ENCODE measurements around the gene PRG3.

Gene PRG3, protein sequence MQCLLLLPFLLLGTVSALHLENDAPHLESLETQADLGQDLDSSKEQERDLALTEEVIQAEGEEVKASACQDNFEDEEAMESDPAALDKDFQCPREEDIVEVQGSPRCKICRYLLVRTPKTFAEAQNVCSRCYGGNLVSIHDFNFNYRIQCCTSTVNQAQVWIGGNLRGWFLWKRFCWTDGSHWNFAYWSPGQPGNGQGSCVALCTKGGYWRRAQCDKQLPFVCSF

DNA sequence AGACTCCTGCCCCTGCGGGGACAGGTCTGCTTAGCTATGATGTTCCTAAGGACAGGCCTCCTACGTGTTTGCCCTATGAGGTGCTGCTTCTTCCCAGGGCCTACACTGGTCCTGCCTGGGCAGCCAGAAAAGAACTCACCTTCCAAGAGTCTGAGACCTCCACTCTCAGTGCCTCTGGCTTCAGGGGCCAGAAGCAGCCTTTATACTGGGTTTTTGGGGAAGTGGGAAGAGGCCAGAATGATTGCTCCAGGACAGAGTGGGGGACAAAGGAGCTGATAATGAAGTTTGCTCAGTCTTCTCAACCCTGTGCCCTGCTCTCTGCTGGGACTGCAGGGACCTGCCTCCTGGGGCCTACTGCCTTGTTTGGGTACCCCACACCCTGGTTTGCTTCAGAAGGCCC is at the start of gene PRG3:
Gene PRG3, minus strand, starts transcription at position 176 of the 400 bp plus-strand sequence. CDS start 442 bp downstream, outside the sequence.
- no peak for FAIRE-seq

DNA sequence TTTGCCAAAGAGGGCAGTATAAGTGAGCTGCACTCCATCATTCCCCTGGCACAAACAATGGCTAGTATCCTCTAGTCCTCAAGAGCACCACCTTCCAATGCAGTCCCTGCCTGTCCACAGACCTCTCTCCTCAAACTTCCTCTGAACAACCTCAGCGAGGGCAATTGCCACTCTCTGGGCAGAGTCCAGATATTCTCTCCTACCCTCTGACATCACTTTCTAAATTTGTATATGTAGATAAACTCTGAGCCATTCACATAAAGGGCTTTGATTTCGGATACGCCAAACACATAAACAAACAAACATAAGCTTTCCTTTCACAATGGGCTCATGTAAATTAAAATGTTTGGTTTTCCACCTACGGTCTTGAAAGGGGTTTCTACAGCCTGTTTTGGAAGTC is 49.0 kb upstream of the PRG3 start:
- FAIRE-seq = no peak

DNA sequence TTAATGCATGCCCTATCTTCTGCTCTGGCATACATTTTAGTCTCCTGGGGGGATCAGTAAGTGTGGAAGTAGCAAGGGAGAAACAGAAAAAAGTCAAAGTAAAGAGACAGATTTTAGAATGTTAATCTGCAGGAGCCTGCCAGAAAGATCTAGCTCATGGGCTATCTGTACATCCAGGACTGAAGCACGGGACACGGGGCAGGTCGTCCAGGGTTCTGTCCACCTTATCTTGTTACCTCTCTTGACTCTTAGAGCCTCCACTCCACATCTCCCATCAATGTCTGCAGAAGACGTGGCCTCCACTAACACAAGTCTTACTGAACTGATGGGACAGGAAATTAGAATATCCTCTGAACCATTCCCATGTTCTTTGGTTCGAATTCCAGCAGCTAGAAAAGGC is 47.7 kb upstream of the PRG3 start:
- no peak for FAIRE-seq

DNA sequence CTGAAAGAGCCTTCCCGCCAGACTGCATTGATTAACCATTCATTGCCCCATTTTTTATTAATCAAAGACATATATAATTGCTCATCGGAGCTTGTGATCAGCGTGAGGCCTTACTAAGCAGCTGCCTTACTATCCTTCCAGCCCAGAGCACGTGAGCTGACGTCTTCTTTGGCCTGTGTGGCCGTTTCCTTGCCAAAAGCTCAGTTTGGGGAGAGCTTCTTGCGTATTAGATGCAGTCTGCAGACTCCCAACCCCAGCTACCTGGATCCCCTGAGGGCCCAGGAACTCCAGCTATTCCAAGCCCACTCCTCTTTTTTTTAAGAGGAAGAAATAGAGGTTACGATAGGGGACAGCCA is 46.8 kb upstream of the PRG3 start:
- FAIRE-seq = no peak

DNA sequence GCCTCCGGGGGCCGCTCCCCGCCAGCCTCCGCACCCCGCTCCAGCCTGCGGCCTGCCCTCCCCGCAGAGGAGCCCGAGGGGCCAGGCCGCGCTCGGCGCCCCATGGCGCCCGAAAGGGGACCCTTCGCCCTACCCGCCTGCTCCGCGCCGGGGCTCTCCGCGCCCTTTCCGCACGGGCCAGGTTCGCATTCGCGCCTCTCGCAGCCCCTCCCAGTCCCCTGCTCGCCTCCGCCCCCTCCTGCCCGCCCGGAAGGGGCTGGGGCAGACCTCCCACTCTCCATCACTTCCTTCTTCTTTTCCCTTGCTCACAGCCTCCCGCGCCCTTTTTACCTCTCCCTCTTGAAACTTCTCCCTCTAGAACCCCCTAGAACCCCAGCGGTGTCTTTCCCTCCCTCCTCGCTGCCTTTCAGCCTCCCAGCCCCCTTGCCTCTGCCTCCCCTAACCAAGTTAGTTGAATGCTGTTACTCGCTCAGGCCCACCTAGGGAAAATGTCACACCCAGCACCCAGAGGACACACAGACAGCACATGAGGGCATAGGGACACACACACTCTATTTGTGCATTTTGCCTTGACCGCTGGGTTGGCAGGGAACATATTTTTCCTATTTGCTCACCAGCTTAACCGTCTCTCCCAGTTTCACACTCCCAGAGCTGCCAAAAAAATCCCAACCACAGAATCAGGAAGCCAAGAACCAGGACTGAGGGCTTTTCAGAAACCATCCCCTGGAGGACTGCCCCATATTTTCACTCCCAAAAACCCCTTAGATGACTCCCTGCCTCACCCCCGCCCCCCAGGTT is 46.2 kb upstream of the PRG3 start, which contains the start of gene SLC43A3:
Gene SLC43A3, minus strand, starts transcription at position 193 of the 798 bp plus-strand sequence. CDS start 949 bp downstream, outside the sequence.
- FAIRE-seq = no peak

DNA sequence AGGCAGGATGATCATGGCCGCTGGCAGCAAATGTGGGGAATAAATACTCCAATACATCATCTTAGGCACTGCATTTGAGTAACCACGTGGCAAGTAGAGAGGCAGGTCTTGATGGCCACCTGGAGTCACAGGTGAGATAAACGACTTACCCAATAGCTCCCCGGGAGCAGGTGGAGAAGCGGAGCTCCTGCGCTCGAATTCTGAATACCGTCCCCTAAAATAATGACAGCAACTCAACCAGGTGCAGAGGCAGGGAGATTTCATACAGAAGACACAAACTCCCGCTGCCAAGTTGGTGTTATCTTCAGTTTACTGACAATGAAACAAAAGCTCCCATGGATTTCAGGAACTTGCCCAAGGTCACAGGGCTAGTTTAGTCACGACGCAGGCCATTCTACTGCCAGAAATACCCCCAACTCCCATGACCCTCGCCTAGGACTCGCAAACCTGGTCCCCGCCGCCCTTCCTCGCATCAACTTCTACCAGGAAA is 45.5 kb upstream of the PRG3 start:
- FAIRE-seq = no peak

DNA sequence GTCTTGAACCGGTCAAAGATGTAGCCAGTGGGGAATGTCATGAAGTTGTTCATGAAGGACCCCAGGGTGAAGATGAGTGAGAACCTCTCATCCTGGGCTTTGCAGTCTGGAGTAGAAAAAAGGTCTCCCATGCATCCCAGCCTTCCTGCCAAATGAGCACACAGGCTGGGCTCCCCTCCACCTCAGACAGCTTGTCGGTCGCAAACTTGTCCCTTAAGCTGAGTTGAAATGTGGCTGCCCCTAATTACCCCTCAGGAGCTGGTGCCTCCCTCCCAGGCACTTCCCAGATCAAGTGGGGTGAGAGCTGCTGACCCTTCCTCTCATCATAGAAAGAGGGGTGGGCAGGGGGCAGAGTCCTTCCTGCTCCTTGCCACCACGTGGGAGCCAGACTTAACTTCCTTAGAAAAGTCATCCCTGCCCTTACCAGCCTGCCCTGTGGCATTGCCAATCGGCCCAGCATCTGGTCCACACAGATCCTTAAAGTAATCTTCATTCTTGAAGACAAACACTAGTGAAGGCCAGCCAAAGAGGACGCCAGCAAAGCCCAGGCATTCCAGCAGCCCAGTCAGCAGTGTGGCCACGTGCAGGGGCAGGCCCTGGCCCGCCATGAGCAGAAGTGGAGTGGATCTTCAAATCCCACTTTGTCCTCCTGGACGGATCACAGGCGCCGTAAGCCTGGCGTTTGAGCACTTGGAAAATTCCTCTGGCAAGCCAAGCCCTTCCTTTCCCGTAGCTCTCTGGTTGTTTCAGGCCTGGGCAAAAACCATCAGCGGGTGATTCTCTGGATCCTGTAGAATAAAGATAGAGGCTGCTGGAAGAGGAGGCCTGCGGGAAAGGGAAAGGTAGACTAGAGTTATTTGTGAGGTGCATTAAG is 44.9 kb upstream of the PRG3 start:
- no peak for FAIRE-seq

DNA sequence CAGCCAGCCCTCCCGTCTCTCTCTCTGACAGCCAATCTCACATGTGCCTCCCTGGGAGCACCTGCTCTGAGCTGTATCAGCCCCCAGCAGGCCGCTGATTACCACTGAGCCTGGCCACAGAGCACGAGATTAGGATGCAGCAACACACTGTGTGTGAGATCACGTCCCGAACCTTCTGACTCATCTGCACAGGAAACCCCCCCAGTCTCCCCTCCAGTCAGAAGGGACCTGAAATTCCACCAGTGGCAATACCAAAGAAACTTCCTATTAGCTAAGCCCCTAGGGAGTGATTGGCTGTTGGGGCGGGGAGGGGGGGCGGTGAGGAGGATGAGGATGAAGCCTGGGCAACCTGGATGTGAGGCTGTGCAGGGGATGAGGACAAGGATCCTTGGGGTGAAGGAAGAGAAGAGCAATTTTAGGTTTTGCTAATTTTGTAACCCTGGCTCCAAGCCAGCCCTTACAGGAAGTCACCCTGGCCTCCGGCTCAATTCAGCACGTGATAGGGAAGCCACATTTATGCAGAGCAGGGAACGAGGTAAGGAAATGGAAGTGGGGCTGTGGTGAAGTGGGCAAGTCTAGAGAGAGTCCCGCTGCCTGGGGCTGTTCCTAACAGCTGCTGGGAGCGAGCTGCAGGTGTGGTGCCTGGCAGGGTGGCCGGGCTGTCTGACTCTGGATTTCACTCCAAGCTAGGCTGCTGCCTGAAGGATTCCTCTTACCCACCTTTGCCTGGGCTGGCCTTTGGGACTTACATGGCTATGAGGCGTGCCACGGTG is 44.0 kb upstream of the PRG3 start:
- FAIRE-seq = no peak

DNA sequence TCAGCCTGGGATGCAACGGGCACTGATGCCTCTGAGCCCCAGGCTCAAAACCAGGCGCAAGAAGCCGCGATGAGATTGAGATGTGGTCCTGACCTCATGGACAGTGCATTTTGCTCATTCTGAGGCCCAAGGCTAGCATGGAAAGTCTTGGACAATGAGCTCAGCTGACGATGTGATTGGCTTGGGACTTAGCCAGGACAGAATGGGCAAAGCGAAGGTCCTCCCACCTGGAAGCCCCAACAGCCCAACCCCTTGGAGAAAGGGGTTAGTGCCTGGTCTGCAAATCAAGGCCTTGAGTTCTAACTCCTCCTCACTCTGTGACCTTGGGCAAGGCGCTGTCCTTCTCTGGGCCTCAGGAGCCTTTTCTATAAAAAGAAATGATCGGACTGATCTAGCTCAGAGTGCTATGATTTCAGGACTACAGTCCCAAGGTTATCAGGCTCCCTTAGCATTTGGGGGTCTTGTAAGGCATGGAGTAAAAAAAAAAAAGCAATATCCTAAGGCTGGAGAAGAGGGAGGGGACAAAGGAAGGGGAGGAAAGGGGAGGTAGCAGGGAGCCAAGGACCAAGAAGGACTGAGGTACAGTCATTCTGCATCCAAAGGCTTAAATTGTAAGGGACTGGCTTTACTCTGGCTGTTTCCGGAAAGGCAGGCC is 43.3 kb upstream of the PRG3 start:
- FAIRE-seq = no peak

DNA sequence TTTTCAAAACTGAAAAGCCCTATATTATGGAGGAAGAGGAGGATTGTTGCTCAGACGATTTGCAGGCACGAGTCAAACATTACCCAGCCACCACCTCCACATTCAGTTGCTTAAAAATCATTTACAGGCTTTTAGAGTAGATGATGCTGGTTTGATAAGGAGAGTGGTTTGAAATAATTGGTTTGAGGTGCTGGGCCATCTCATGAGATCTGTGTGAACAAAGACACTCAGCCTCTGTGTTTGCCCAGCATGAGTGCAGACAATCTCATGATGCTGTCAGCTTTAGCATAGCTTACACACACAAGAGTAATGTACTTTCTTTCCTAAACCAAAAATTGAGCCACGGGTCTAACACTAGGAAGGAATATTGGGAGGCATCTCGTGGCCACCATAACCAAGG is 41.7 kb upstream of the PRG3 start:
- FAIRE-seq = no peak

DNA sequence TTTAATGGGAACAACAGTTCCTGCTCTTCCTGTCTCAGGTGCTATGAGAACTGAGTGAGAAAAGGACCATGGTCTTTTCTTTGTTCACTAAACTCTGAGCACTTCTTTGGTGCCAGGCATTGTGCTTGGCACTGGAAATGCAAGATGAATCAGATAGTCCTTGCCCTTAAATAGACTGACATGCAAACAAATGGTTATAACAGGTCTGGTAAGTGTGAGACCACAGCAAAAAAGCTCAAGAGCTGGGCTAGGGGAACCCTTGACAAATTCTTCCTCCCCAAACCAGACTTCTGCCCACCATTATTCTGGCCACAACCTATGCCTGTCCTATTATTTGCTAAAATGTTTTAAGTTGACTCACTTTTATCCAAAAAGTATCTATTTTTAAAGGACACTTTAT is 40.9 kb upstream of the PRG3 start:
- no peak for FAIRE-seq

DNA sequence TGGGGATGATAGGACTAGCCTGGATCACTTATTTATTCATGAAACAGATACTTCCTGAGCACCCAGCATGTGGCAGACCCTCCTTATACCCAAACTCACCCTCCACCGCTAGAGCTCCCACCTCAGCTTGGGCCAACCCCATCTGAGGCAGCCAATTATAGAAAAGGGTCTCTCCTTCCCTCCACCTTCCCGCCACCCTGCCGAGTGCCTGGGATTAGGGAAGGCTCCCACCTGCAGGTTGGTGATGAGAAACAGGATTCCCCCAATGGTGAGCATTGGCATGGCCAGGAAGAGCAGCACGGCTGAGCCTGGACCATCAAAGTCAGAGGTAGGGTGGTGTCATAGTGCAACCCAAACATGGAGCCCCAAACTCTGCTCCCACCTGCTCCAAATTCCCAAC is 40.1 kb upstream of the PRG3 start:
- no peak for FAIRE-seq

DNA sequence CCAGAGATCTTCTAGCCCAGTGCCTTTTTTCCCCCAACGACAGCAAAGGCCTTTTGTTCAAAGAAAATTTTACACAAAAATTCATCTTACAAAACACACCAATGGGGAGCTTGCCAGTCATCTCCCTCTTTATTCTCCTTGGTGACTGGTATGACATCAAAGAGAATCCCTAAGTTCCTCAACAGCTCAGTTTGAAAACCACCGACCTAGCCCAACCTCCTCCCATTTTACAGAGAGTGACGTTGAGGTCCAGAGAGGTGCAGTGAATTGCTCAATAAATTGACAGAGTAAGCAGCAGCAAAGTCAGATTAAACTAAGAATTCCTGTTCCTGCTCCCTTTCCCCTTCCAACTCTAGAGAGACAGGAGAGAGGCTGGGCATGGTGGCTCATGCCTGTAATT is 38.2 kb upstream of the PRG3 start:
- FAIRE-seq = no peak

DNA sequence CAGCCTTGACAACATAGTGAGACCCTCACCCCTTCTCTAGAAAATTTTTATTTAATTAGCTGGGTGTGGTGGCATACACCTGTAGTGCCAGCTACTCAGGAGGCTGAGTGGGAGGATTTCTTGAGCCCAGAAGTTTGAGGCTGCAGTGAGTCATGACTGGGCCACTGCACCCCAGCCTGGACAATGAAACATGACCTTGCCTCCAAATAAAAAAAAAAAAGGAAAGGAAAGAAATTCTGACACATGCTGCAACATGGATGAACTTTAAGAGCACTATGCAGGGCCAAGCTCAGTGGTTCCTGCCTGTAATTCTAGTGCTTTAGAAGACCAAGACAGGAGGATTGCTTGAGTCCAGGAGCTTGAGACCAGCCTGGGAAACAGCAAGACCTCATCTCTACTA is 37.2 kb upstream of the PRG3 start:
- no peak for FAIRE-seq

DNA sequence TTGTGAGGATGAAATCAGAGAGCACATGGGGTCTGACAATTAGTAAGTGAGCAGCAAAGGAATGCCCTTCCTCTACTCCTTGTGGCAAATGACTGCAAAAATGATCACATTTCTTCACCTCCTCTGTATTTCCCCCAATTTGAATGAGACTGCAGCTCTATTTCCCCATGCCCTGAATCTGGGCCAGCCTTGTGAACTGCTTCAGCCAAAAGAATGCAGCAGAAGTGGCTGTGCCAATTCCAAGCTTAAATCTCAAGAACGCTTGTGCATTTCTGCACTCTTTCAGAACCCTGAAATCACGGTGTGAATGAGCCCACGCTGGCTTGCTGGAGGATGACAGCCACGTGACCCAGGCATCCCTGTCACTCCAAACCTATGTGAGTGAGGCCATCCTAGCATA is 36.1 kb upstream of the PRG3 start:
- no peak for FAIRE-seq

DNA sequence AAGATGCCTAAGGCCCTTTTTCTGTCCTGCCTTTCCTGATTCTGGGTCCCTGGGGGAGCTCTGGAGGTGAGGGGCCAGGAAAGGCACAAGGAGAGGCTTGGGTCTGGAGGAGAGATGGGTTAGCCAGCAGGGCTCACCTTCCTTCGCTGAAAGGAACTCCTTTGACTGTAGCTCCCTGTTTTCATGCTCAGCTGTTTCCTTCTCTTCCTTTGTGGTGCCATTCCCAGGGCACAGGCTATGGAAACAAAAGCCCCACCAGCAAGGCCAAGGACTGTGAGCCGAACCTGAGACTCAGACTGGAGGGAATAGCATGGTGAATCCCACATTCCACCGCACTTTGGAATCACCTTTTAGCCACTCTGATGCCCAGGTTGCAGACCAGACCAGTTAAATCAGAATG is 35.5 kb upstream of the PRG3 start:
- FAIRE-seq = no peak

DNA sequence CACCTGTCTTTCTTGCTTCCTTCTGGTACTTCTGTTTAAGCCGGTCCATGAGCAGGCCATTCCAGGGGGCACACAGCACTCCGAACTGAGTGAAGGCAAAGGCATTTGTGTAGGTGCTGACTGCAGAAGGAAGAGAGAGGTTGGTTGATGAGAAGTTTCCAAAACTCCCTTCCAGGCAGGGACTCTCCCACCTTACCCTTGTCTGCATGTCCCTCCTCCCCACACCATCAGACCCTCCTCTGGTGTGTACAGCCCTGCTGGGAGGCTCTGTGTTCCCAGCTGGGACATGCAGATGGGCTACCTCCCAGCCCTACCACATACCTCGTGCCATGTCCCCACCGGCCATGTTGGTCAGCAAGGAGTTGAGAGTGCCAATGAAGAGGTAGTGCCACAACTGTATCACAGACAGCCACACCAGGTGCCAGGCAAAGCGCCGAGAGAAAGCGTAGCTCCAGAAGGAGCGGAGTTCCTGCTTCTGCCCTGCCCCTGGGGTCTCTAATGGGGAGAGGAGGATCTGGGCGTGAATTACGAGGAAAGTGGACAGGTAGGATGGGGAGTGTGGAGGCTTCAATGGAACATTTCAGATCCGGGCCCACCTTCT is 33.8 kb upstream of the PRG3 start:
- FAIRE-seq = no peak

DNA sequence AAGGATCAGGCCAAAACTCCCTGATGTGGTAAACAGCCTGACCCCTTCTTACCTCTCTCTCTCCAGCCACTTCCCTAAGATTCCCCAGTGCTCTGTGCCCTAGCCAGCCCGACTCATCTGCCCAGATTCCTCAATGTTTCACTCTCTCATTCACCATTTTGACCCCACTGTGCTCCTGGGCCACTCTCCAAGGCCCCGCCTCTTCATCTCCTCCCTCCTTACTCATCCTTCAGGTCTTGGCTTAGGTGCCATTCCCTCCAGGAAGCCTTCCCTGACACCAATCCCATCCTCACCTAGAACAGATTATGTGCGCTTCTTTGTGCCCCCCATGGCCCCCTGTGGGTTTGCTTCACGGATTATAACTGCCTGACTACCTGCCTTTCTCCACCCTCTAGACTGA is 32.7 kb upstream of the PRG3 start:
- FAIRE-seq = no peak

DNA sequence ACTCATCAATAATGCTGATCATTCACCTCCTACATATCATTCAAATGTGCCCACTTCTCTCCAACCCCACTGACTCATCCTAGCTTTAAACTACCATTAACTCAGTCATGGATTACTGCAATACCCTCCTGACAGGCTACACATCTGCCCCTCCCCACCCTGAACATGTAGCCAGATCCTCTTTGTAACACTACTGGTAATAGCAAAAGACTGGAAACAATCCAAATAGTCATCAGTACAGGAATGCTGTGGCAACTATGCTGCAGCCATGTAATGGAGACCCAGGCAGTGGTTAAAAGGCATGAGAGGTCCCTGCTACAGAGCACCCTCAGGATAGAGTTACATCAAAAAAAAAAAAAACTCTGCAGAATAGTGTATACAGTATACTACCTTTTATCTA is 29.3 kb upstream of the PRG3 start:
- no peak for FAIRE-seq

DNA sequence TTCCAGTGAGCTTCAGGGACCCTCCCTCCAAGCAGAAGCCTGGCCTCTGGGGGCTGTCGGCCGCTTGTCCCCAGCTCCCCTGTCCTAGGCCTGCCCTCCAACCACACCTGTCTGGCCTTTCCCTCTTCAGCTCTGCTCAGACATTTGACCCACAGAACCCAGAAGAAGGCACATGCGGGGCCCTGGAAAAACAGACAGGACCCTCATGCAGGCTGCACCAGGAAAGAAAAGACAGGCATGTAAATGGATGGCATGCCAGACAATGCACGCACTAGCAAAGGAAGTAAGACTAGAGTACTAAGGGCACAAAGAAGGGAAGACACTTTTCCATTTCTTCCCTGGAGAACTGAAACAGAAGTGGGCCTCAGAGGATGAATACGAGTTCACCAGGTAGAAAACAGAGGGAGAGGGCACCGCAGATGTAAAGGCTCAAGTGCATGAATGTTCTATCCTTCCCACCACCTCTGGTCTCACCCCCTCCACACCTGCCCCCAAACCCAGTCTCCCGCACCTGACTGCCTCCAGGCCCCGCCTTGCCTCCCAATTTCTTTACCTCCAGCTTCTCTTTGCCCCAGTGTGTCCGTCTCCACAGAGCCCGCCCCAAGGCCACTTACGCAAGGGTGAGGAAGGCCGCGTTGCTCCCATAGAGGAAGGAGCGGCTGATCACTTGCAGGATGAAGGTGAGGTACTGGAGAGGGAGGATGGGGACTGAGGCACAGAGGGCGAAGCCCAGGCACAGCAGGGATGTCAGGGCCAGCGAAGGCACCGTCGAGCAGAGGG is 28.6 kb upstream of the PRG3 start:
- no peak for FAIRE-seq

DNA sequence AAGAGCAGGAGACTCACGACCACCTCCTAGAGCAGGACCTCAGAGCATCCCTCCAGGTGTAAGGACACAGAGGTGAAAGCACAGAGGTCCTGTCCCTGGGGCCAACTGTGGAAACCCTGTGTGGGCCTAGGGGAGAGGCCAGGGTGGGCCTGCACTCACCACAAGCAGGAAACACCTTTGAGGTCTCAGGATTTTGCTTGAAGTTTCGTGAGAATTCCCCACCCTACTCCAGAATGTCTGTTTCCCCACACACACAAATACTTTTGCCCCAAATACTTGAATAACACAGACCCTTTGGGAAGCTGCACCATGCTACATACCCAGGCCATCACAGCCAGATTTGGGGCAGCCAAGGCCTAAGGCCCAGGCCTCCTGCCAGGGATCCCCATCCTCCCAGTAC is 27.8 kb upstream of the PRG3 start:
- FAIRE-seq = no peak

Data from islet of Langerhans (tissue), 1 donor.